Spleen (tissue), 11 donors: ENCODE results near the gene KMT2A. TPM values are rescaled to one million over a fixed set of nuclear protein-coding genes. Genes with fewer than 3 reads are reported as not detected.
"Not testable (repeated sequence)": the region's sequence is repeated elsewhere in the genome, so short reads cannot be mapped to it uniquely, and the experiment has no call there.

ENCODE experiments used
- DNase-seq: peaks from one replicate; pipeline ENCODE4 v3.0.0-alpha.2; 2020
- H3K27ac ChIP-seq, 8 donors: fragments of 200-600 bp; sonication (generic) in 7 of 8; 1 replicate in 4 of 8; 2 replicates in 4 of 8; pipeline versions ENCODE4 v1.5.0 to v1.8.0; 2016 to 2021; ENCODE audit warnings: inconsistent platforms in 4 of 8, mild to moderate bottlenecking in 4 of 8, moderate library complexity in 1 of 8
- H3K27me3 ChIP-seq, 7 donors: fragments of 200-600 bp; sonication (generic) in 6 of 7; replicated peaks in 1 of 7; 1 replicate in 4 of 7; 2 replicates in 3 of 7; pipeline versions ENCODE4 v1.5.0 to v1.8.0; 2016 to 2021; ENCODE audit warnings: inconsistent platforms in 3 of 7, mild to moderate bottlenecking in 1 of 7
- H3K36me3 ChIP-seq, 6 donors: fragments of 200-600 bp; sonication (generic) in 5 of 6; 1 replicate in 4 of 6; 2 replicates in 2 of 6; pipeline versions ENCODE4 v1.5.0 to v1.8.0; 2016 to 2021; ENCODE audit warnings: inconsistent platforms in 2 of 6
- H3K4me1 ChIP-seq, 6 donors: fragments of 200-600 bp; sonication (generic) in 5 of 6; 1 replicate in 3 of 6; 2 replicates in 3 of 6; pipeline versions ENCODE4 v1.5.0 to v1.8.0; 2016 to 2021; ENCODE audit warnings: inconsistent platforms in 3 of 6
- H3K4me3 ChIP-seq, 8 donors: fragments of 200-600 bp; sonication (generic) in 7 of 8; 1 replicate in 4 of 8; 2 replicates in 4 of 8; pipeline versions ENCODE4 v1.5.0 to v1.8.0; 2016 to 2021; ENCODE audit warnings: inconsistent platforms in 4 of 8, mild to moderate bottlenecking in 4 of 8, moderate library complexity in 2 of 8
- H3K9me3 ChIP-seq, 8 donors: fragments of 200-600 bp; sonication (generic) in 7 of 8; 1 replicate in 4 of 8; 2 replicates in 4 of 8; pipeline versions ENCODE4 v1.5.0 to v1.8.0; 2016 to 2021; ENCODE audit warnings: inconsistent platforms in 4 of 8
- CTCF ChIP-seq, 11 experiments: fragments of 200-600 bp in 7 of 11; fragments of 450-650 bp in 4 of 11; sonication (generic) in 4 of 11; IDR thresholded peaks in 8 of 11; conservative IDR thresholded peaks in 3 of 11; 1 replicate in 7 of 11; 2 replicates in 4 of 11; pipeline versions ENCODE4 v1.4.0 to v1.8.0; 2016 to 2021; ENCODE audit warnings: antibody characterized with exemption in 11 of 11, inconsistent platforms in 4 of 11, mild to moderate bottlenecking in 1 of 11
- POLR2A ChIP-seq, 3 donors: fragments of 450-650 bp; IDR thresholded peaks; one replicate each; pipeline ENCODE4 v1.5.1; 2017; ENCODE audit warnings: antibody characterized with exemption in 3 of 3, mild to moderate bottlenecking in 1 of 3
- POLR2AphosphoS5 ChIP-seq, 3 donors: sonication (generic); formaldehyde crosslinking; IDR thresholded peaks; one replicate each; pipeline ENCODE4 v1.5.1; 2017; ENCODE audit warnings: antibody characterized with exemption in 3 of 3
- WGBS, 5 donors: extraction: QIAGEN DNeasy Blood & Tissue Kit in 3 of 5; methylation state at CpG; one replicate each; pipeline versions ENCODE4 v1.1.5 to v1.1.7; 2013 to 2018; 5-methylcytosine and 5-hydroxymethylcytosine counted together
- intact Hi-C: fragments of 100-400 bp; cut with DNase I; formaldehyde crosslinking; loops from one replicate; pipeline ENCODE4 v1.15.0; 2023; ENCODE audit warnings: low total_unique reads
- polyA plus RNA-seq, 3 donors: library from polyadenylated mRNA; stranded (reverse); fragments of 200-250 nt; gene quantifications; one replicate each; pipeline ENCODE4 v1.2.1, GENCODE V29; 2013
- total RNA-seq, 7 donors: library from RNA; depleted of rRNA in 3 of 7; stranded (reverse); fragments of >200 nt in 3 of 7; fragmentation: NEBNext Ultra II Directional in 4 of 7; extraction: Animal tissue kit (Norgen Biotek cat#: 25700) in 4 of 7; gene quantifications; one replicate each; pipeline versions ENCODE4 v1.1.0 to v1.2.1, GENCODE V29; 2016 to 2021
- donor health status: healthy with polysubstance abuse.
- donor health status: DM: no; HTN: no; CAD: no; lungs with moderate emphysema.
- donor health status: DM: no; HTN: no; CAD: no.
- donor health status: Bipolar disorder and iron deficiency.
- donor health status: healthy.
- donor health status: DM: no; HTN: no; CAD: no.
- donor health status: DM: yes; HTN: yes; CAD: no.

The KMT2A gene
- total and polyA plus RNA-seq, 10 donors = 5.9 to 134 (median 103) TPM

- no peak for DNase-seq
- H3K36me3 ChIP-seq = peaks cover 0 to 37% (median 0%) of the 10 kb centered on the region in 6 donors
- H3K9me3 ChIP-seq = no peaks in the 10 kb centered on the region
- H3K4me1 ChIP-seq = peaks cover 0 to 71% (median 9%) of the 10 kb centered on the region in 6 donors
- intact Hi-C loops = no loop called here
- H3K4me3 ChIP-seq = no peak overlapping the region
- no peaks in the 10 kb centered on the region for H3K27me3 ChIP-seq
- WGBS, 5 donors = 88 to 94% (median 93%) methylated on average over 2 of the region's 2 CpGs
- no peak for TF ChIP-seq POLR2A (IDR thresholded peaks at IDR 0.05)
- TF ChIP-seq CTCF (IDR thresholded peaks at IDR 0.05 in 8 of 11, conservative IDR thresholded peaks at IDR 0.05 in 3 of 11) = no peak
- no peak for TF ChIP-seq POLR2AphosphoS5 (IDR thresholded peaks at IDR 0.05)
- H3K27ac ChIP-seq = no peak overlapping the region
These were observed 25.9 kb downstream of the KMT2A start for GRCh38 chr11:118462178-118462577.

- DNase-seq, H3K27ac ChIP-seq, H3K27me3 ChIP-seq, intact Hi-C loops, H3K9me3 ChIP-seq, H3K4me3 ChIP-seq: not testable (repeated sequence)
- H3K36me3 ChIP-seq = peaks cover 0 to 60% (median 23%) of the 10 kb centered on the region in 6 donors
- H3K4me1 ChIP-seq = peaks cover 0 to 34% (median 4%) of the 10 kb centered on the region in 6 donors
- 91 to 100% (median 98%) methylated on average over 2 of the region's 2 CpGs; no CpG with 5 or more reads in 1 of the 5 donors for WGBS, 5 donors
These were observed 32.7 kb downstream of the KMT2A start for GRCh38 chr11:118468968-118469367.

- 90 to 98% (median 94%) methylated on average over 2 of the region's 2 CpGs for WGBS, 5 donors
- Histone ChIP-seq H3K9me3 (no peaks in the 10 kb centered on the region), H3K4me1 (peaks cover 0 to 20% (median 4%) of the 10 kb centered on the region in 6 donors), H3K4me3 (no peak overlapping the region), H3K27me3 (no peaks in the 10 kb centered on the region), H3K27ac (no peak overlapping the region), H3K36me3 (peaks cover 0 to 76% (median 40%) of the 10 kb centered on the region in 6 donors)
- intact Hi-C loops = no loop called here
- TF ChIP-seq CTCF (IDR thresholded peaks at IDR 0.05 in 8 of 11, conservative IDR thresholded peaks at IDR 0.05 in 3 of 11) = no peak
- no peak for TF ChIP-seq POLR2AphosphoS5 (IDR thresholded peaks at IDR 0.05)
- TF ChIP-seq POLR2A (IDR thresholded peaks at IDR 0.05) = no peak
- no peak for DNase-seq
These were observed 34.7 kb downstream of the KMT2A start for GRCh38 chr11:118471030-118471429.

GRCh38 chr11:118473537-118473936, 37.2 kb downstream of the KMT2A start:
- Histone ChIP-seq H3K27me3 (no peaks in the 10 kb centered on the region), H3K27ac (no peak overlapping the region), H3K4me3 (no peak overlapping the region), H3K36me3 (peaks cover 5 to 100% (median 63%) of the 10 kb centered on the region in 6 donors), H3K9me3 (no peaks in the 10 kb centered on the region), H3K4me1 (peaks cover 0 to 11% (median 2%) of the 10 kb centered on the region in 6 donors)
- no peak for DNase-seq
- intact Hi-C loops = no loop called here
- WGBS, 5 donors = 95 to 98% (median 97%) methylated on average over 6 of the region's 6 CpGs
- TF ChIP-seq POLR2A (IDR thresholded peaks at IDR 0.05) (no peak), POLR2AphosphoS5 (IDR thresholded peaks at IDR 0.05) (no peak), CTCF (IDR thresholded peaks at IDR 0.05 in 8 of 11, conservative IDR thresholded peaks at IDR 0.05 in 3 of 11) (no peak)

- 78 to 89% (median 84%) methylated on average over 7 of the region's 7 CpGs for WGBS, 5 donors
- no peak overlapping the region for H3K27ac ChIP-seq
- no peaks in the 10 kb centered on the region for H3K9me3 ChIP-seq
These were observed 40.4 kb downstream of the KMT2A start for GRCh38 chr11:118476676-118477075.

GRCh38 chr11:118481238-118481637, 44.9 kb downstream of the KMT2A start:
- WGBS, 5 donors = 94 to 98% (median 97%) methylated on average over 1 of the region's 1 CpG

More at GRCh38 chr11:118476676-118477075, 40.4 kb downstream of the KMT2A start:
- peaks cover 5 to 100% (median 89%) of the 10 kb centered on the region in 6 donors for H3K36me3 ChIP-seq
- TF ChIP-seq POLR2A (IDR thresholded peaks at IDR 0.05) = no peak
- TF ChIP-seq CTCF (IDR thresholded peaks at IDR 0.05 in 8 of 11, conservative IDR thresholded peaks at IDR 0.05 in 3 of 11) = no peak
- no peak for TF ChIP-seq POLR2AphosphoS5 (IDR thresholded peaks at IDR 0.05)
- DNase-seq = no peak
- H3K27me3 ChIP-seq = no peaks in the 10 kb centered on the region
- H3K4me1 ChIP-seq = no peaks in the 10 kb centered on the region
- H3K4me3 ChIP-seq = no peak overlapping the region
- intact Hi-C loops = no loop called here

More at GRCh38 chr11:118481238-118481637, 44.9 kb downstream of the KMT2A start:
- H3K4me3 ChIP-seq, H3K9me3 ChIP-seq, DNase-seq, H3K27ac ChIP-seq, intact Hi-C loops, H3K4me1 ChIP-seq, H3K27me3 ChIP-seq: not testable (repeated sequence)
- H3K36me3 ChIP-seq = peaks cover 5 to 100% (median 96%) of the 10 kb centered on the region in 6 donors
